ENCODE measurements around the gene SLC12A5. TPM values are rescaled to one million over a fixed set of nuclear protein-coding genes. Genes with fewer than 3 reads are reported as not detected.

The SLC12A5 gene
- total RNA-seq, 2 experiments from 2014 or later = 3.8 to 11.0 TPM

GRCh38 chr20:46000262-46000996, 28.6 kb upstream of the SLC12A5 start:
- H3K4me2 ChIP-seq (ENCODE audit: low read length) = no peak overlapping the region
- TF ChIP-seq CTCF (conservative IDR thresholded peaks at IDR 0.05; ENCODE audit: low read length) (no peak), EZH2phosphoT487 (IDR thresholded peaks at IDR 0.05; ENCODE audit: borderline replicate concordance, low read depth, low read length) (no peak)
- H3K9me2 ChIP-seq (ENCODE audit: insufficient read depth, low read length) = no peaks in the 10 kb centered on the region
- POLR2A ChIA-PET = no interaction called here
- CTCF ChIA-PET (ENCODE audit: unreplicated experiment) = interaction anchor here (1.5 kb wide), 1 partner anchor 12 kb away, joined by 3 read pairs; no protein-coding TSS in a partner anchor
- H3K4me1 ChIP-seq (ENCODE audit: insufficient read depth, low read length, poor library complexity, severe bottlenecking) = peaks cover 16% of the 10 kb centered on the region
- H2AFZ ChIP-seq (ENCODE audit: low read length) = no peak overlapping the region
- BruUV-seq (replicated peaks) = no TSS peak
- H4K20me1 ChIP-seq (ENCODE audit: insufficient read depth, low read length) = 0 out of 2 replicates have a peak, but pooled peaks cover under 1% of the 10 kb centered on the region
- H3K27ac ChIP-seq (ENCODE audit: low read depth, low read length, poor library complexity, severe bottlenecking) = no peak overlapping the region
- no peaks in the 10 kb centered on the region for H3K9me3 ChIP-seq (ENCODE audit: low read length)
- no peak for DNase-seq (ENCODE audit: low spot score)
- no peaks in the 10 kb centered on the region for H3K79me2 ChIP-seq (ENCODE audit: insufficient read depth, low read depth, low read length)
- no peak overlapping the region for H3K4me3 ChIP-seq (ENCODE audit: low read depth, low read length, poor library complexity, severe bottlenecking)
- H3K36me3 ChIP-seq (ENCODE audit: insufficient read depth, low read length) = no peaks in the 10 kb centered on the region
- intact Hi-C loops (cut with micrococcal nuclease; ENCODE audit: unreplicated experiment) = no loop called here

DNA sequence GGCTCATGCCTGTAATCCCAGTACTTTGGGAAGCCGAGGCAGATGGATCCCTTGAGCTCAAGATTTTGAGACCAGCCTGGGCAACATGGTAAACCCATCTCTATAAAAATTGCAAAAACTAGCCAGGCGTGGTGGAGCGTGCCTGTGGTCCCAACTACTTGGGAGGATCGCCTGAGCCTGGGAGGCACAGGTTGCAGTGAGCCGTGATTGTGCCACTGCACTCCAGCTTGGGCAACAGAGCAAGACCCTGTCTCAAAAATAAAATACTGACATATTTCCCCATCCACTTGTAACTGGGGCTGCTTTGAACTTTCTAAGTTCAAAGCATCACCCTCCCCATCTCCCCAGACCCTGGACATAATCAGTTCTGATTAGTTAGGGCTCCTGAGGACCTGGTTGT, 27.5 kb upstream of the SLC12A5 start:
- Histone ChIP-seq H3K36me3 (ENCODE audit: insufficient read depth, low read length) (no peaks in the 10 kb centered on the region), H3K27ac (ENCODE audit: low read depth, low read length, poor library complexity, severe bottlenecking) (no peak overlapping the region), H2AFZ (ENCODE audit: low read length) (no peak overlapping the region), H3K4me1 (ENCODE audit: insufficient read depth, low read length, poor library complexity, severe bottlenecking) (peaks cover 23% of the 10 kb centered on the region), H3K9me2 (ENCODE audit: insufficient read depth, low read length) (no peaks in the 10 kb centered on the region), H4K20me1 (ENCODE audit: insufficient read depth, low read length) (0 out of 2 replicates have a peak, but pooled peaks cover 5% of the 10 kb centered on the region), H3K9me3 (ENCODE audit: low read length) (no peaks in the 10 kb centered on the region), H3K4me3 (ENCODE audit: low read depth, low read length, poor library complexity, severe bottlenecking) (no peak overlapping the region), H3K4me2 (ENCODE audit: low read length) (no peak overlapping the region), H3K79me2 (ENCODE audit: insufficient read depth, low read depth, low read length) (no peaks in the 10 kb centered on the region)
- no peak for DNase-seq (ENCODE audit: low spot score)
- BruUV-seq (replicated peaks) = no TSS peak
- no peak for TF ChIP-seq CTCF (conservative IDR thresholded peaks at IDR 0.05; ENCODE audit: low read length)
- TF ChIP-seq EZH2phosphoT487 (IDR thresholded peaks at IDR 0.05; ENCODE audit: borderline replicate concordance, low read depth, low read length) = no peak
- POLR2A ChIA-PET = no interaction called here
- CTCF ChIA-PET (ENCODE audit: unreplicated experiment) = no interaction called here
- intact Hi-C loops (cut with micrococcal nuclease; ENCODE audit: unreplicated experiment) = no loop called here

GRCh38 chr20:46002008-46002407, 27.0 kb upstream of the SLC12A5 start:
- Histone ChIP-seq H3K4me3 (ENCODE audit: low read depth, low read length, poor library complexity, severe bottlenecking) (no peak overlapping the region), H3K4me2 (ENCODE audit: low read length) (no peak overlapping the region), H2AFZ (ENCODE audit: low read length) (no peak overlapping the region), H3K36me3 (ENCODE audit: insufficient read depth, low read length) (no peaks in the 10 kb centered on the region), H3K4me1 (ENCODE audit: insufficient read depth, low read length, poor library complexity, severe bottlenecking) (peaks cover 23% of the 10 kb centered on the region), H3K9me3 (ENCODE audit: low read length) (no peaks in the 10 kb centered on the region), H4K20me1 (ENCODE audit: insufficient read depth, low read length) (0 out of 2 replicates have a peak, but pooled peaks cover 5% of the 10 kb centered on the region), H3K9me2 (ENCODE audit: insufficient read depth, low read length) (no peaks in the 10 kb centered on the region), H3K27ac (ENCODE audit: low read depth, low read length, poor library complexity, severe bottlenecking) (no peak overlapping the region), H3K79me2 (ENCODE audit: insufficient read depth, low read depth, low read length) (no peaks in the 10 kb centered on the region)
- no peak for DNase-seq (ENCODE audit: low spot score)
- ChIA-PET POLR2A (no interaction called here), CTCF (ENCODE audit: unreplicated experiment) (no interaction called here)
- TF ChIP-seq EZH2phosphoT487 (IDR thresholded peaks at IDR 0.05; ENCODE audit: borderline replicate concordance, low read depth, low read length) (no peak), CTCF (conservative IDR thresholded peaks at IDR 0.05; ENCODE audit: low read length) (no peak)
- intact Hi-C loops (cut with micrococcal nuclease; ENCODE audit: unreplicated experiment) = no loop called here
- BruUV-seq (replicated peaks) = no TSS peak
